ENCODE measurements around the gene ASB18.
A peak's percentile ranks its signal among the peaks of the same experiment; 100 is the strongest.

ASB18 gene

DNA sequence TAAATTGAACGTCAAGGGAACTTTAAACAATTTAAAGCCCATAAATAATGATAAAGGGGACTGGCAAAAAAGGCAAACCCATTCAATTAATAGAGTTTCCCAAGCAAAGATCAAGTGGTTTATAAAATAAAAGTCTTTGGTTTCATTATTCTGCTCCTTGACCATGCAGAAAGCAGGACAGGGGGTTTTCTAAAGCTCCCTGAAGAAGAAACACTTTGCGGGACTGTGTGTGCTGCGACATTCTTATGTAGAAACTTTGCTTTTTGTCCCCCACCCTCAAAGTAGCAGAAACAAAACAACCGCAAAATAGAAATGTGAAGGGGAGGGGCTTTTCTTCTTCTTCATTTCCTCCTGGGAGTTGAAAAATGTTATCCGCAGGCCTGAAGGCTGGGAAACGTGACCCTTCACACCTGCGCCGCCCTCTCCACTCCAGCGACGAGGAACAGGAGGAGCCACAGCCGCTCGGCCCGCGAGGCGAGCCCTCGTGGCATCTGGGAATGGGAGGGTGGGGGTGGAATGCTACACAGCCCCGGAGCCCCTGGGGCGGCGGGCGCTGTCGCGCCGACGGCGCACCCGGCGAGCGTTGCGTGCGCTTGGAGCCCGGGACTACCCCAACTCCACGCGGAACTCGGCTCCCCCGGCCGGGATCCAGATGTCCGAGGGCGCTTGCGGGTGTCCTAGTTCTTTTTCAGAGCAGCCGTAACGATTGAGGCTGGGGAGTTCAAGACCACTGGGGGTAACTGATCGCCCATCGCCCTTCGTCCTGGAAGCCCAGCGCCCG lies 91.8 kb downstream of the ASB18 start:
- no peak for FAIRE-seq

DNA sequence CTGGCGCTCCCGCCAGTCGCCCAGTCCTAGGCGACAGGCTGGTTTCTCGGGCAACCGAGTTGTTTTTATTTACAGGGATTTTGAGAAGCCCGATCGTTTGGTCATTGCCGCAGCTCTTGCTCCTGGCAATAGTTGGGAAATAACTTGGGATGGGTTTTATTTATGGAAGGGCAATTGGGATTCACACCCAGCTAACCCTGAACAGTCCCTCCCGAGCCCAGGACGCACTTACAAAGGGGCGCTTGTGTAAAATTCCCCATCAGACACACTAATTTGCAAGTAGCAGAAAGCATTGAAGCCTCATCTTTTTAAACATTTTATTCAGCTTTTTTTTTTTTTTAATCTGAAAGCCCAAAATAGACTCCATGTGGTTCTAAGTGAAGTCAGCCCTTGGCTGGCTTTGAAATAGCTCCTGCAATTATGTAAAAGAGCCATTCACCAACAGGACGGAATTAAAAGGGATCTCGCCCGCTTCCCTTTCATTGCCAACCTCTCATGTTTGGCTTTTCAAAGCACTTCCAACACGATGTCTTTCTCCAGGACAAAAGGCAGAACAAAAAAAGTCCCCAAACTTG lies 92.4 kb downstream of the ASB18 start:
- FAIRE-seq: no peak

DNA sequence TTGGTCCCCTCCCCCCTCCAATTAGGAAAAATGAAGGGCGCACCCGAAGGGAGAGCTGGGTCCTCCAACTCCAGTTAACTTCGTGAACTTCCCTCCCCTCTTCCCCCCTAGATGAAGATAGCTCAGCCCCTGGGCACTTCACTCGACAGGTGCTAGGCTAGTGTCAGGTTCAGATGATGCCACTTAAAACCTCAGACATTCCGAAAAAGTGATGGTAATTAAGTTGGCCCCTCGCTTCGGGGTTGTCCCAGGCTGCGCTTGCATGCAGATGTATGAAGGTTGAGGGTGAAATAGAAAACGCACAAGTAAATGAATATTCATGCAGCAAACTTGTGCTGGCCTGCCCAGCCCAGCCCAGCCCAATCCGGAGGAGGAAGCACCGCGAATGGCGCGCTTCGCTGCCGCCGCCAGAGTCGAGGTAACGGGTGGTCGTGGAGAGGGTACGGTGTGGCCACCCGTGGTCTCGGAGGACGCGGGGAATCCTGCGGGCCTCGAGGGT lies 93.0 kb downstream of the ASB18 start:
- no peak for FAIRE-seq

GRCh38 chr2:236170590-236171165 lies 93.5 kb downstream of the ASB18 start:
- no peak for FAIRE-seq

- FAIRE-seq: no peak
These were observed 94.2 kb downstream of the ASB18 start for GRCh38 chr2:236169741-236170589.

GRCh38 chr2:236169151-236169721 lies 95.0 kb downstream of the ASB18 start:
- no peak for FAIRE-seq

DNA sequence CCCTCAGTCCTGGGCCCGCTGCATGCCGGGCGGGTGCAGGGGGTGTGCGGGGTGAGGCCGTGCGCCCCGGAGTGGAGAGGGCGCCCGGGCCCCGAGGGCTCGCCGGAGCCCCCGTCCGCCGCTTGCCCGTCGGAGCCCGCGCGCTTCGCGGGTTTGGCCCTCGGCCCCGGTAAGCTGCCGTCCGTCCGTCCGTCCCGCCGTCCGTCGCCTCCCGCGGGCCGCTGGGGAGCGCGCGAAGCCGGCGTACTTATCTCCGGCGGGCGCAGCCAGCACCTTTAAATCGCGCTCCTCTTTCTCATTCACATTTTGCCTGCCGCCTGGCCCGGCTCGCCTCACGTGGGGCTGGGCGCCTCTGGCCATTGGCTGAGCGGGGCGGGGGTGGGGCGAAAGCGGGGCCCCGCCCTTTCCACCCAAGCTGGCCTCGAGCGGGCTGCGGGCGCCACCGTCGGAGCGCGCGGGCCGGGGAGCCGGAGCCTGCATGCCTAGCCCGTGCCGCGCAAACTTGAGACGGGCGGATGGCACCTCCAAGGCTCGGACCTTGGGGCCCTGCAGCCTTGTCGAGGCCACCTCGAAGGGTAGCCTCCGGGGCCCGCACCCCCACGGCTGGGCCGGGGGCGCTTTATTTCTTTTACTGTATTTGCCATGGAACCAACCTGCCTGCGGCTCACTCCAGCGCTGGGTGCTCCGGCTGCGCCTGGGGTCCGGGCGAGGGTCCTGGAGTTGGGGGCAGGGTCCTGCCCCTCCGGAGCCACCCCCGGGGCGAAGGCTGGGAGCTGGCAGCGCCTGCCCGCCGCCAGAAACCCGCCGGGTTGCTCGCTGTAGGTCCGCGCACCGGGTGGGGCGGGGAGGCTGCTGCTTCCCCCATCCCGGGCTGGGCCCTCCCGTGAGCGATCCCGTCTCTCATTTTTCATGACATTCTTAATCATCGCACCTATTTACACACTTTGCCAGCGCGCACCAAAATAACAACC lies 95.8 kb downstream of the ASB18 start, which contains the start of gene GBX2:
TSS of gene GBX2 (minus strand) at position 277 of the 971 bp plus-strand sequence. CDS start 415 bp downstream, outside the sequence.
- no peak for FAIRE-seq

DNA sequence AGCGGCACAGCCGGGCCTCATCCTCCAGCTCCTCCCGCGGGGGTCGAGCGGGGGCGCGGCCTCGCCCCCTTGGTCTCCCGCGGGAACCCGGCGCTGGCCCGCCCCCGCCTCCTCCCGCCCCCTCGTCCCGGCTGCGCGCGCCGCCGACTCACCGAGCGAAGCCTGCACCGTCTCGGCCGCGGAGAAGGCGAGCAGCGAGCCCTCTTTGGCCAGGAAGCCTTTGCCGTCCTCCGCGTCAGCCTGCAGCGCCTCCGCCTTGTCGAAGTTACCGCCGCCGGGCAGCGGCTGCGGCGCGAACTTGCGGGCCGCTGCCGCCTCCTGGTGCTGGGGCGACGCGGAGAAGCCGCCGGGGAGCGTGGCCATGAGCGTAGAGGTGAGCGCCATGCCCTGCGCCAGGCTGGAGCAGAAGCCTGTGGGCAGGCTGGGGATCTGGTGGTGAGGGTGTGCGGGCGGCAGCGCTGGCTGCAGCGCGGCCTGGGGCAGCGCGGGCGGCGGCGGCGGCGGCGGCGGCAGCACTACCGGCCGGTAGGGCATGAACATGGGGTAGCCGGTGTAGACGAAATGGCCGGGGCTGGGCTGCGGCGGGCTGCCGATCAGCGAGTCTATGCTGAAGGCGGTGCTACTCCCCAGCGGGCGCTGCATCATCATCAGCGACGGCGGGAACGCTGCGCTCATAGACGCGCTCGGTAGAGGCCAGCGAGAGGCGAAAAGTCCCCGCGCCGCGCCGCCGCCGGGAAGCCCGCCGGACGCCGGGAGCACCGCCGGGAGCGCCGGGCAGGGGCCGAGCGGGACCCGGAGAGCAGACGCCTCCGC lies 96.7 kb downstream of the ASB18 start:
- FAIRE-seq: no peak

GRCh38 chr2:236166796-236167296 lies 97.4 kb downstream of the ASB18 start:
- no peak for FAIRE-seq

GRCh38 chr2:236165842-236166795 lies 98.1 kb downstream of the ASB18 start:
- no peak for FAIRE-seq

DNA sequence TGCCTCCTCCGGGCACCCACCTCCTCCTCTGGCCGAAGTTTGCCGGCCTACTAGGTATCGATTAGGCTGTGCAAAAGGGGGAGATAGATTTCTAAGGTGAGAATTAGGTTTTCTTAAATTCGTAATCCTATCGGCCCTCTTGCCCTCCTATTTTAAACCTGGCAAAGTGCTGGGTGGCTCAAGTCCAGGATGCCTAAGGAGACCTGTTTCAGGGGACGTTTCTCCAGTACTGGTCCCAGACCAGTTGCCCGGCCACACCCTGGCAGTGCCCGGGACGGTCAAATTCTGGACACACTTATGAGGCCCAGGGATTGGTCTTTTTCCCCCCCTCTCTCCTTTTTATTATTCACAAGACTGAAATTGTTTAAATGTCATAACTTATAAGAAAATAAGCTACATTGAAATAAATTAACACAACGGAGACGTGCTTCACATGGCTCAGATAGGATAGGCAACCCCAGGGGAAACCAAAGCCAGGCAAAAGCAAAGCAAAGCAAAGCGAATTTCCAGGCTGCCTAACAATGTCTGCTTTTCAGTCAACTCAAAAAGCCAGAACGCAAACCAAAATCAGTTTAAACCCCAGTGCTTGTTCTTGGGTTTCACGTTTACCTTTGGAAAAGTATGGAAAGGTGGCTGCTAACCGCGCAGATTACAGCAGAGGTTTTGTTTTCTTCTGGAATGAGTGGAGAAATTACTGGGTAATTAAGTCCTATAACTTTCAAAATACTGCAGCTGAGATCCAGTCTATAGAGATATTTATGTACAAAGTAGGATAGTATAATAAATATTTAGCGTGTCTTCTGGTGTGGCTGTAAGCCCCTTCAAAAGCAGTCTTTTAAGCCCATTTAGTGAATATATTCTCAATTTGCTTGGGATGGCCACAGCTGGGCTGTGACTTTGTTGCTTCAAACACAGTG lies 99.0 kb downstream of the ASB18 start:
- FAIRE-seq: no peak

DNA sequence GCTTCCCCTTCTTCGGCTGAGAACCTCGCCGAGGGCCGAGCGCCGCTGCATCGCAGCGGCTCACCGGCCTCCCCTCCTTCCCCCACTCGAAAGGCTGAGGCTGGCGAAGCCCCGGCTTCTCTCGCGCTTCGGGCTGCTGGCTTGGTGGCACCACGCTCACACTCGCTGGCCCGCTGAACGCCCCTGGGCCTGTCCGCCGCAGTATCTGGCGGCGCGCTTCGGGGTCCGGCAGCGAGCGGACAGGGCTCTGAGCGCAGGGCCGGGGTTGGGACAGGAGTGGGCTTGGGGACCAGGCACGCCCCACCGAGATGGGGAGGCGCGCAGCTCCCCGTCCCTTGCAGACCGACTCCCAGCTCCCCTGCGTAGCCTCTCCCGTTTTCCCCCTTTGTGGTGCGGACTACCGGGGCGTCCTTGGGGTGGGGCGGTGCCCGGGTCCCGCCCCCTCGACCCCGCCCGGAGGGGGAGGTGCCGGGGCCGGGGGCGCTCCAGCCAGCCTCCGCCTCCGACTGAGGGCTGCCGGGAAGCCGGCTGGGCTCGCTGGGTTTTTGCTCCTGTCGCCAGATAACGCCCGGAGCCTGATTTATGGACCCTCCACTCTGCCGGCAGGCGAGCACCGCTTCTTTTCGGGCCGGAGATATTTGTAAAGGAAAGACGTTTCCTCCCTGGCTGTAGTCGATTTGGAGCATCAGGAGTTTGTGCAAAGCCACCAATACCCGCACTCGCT lies 99.8 kb downstream of the ASB18 start:
- FAIRE-seq: peak; percentile 91

GRCh38 chr2:236163471-236164200 lies 100.6 kb downstream of the ASB18 start:
- no peak for FAIRE-seq

- FAIRE-seq: no peak
These were observed 101.2 kb downstream of the ASB18 start for GRCh38 chr2:236162882-236163470.

DNA sequence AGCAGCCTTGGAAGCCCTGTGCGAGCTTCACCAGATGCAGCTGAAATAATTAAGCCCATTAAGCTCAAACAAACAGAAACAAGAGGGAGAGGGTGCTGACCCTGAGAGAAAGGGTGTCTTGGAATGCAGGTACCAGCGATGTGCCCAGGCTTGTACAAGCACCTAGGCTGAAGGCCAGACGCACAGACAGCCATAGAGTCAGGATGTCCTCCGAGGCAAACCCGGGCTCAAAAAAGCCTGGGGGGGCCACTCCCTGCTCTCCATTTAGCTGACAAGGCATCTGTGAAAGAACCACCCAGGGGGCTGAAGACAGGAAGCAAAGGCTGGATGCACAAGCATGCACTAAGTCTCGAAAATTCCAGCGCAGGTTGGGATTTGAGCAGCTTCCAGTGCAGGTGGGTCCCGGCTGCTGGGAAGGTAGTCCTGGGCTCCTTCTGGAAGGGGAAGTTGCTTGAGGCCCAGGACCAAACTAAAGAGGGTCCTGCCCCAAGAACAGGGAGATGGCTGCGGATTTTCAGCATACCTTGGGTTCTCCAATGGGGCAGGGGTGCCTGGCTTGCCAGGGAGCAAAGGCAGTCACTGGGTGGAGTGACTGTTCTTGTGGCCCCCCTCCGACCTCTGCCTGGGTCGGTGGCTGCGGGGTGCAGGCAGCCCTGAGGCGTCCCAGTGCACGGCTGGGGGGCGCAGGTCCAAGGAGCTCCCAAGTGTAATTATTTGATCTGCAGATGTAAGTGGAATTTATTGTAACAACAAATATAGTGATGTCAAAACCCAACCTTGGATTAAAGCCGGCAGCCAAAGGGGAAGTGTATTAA lies 102.0 kb downstream of the ASB18 start:
- FAIRE-seq: peak; percentile 21
